KMS-11 (cell line): Measurements from ENCODE around the gene SLX9.

Experiments used
- H2AFZ ChIP-seq: fragments of 200-600 bp; sonication (generic); 2 replicates; pipeline ENCODE4 v1.6.1; 2016; ENCODE audit warnings: antibody characterized with exemption, mixed run types, low read depth
- H3K27ac ChIP-seq: fragments of 200-600 bp; sonication (generic); 2 replicates; pipeline ENCODE4 v1.6.1; 2016; ENCODE audit warnings: mild to moderate bottlenecking, mixed run types
- H3K27me3 ChIP-seq: fragments of 200-600 bp; sonication (generic); 2 replicates; pipeline ENCODE4 v1.6.1; 2017; ENCODE audit warnings: mild to moderate bottlenecking, low read depth, mixed run types, moderate library complexity; ENCODE audit not compliant: insufficient read depth
- H3K36me3 ChIP-seq: fragments of 200-600 bp; sonication (generic); 2 replicates; pipeline ENCODE4 v1.6.1; 2017; ENCODE audit warnings: mild to moderate bottlenecking, mixed run types; ENCODE audit not compliant: insufficient read depth
- H3K4me1 ChIP-seq: fragments of 200-600 bp; sonication (generic); 2 replicates; pipeline ENCODE4 v1.6.1; 2016; ENCODE audit warnings: mild to moderate bottlenecking, low read depth, mixed run types; ENCODE audit not compliant: poor library complexity, severe bottlenecking
- H3K4me2 ChIP-seq: fragments of 200-600 bp; sonication (generic); 2 replicates; pipeline ENCODE4 v1.7.0; 2016; ENCODE audit warnings: mild to moderate bottlenecking, mixed run types
- H3K4me3 ChIP-seq: fragments of 200-600 bp; sonication (generic); IDR thresholded peaks from 2 replicates; pipeline ENCODE4 v1.6.1; 2017; ENCODE audit warnings: low read depth, low read length, mixed read lengths; ENCODE audit not compliant: insufficient read depth
- H3K79me2 ChIP-seq: fragments of 200-600 bp; sonication (generic); 2 replicates; pipeline ENCODE4 v1.6.1; 2016; ENCODE audit warnings: low read depth, mixed run types; ENCODE audit not compliant: insufficient read depth
- H3K9ac ChIP-seq: fragments of 200-600 bp; sonication (generic); 2 replicates; pipeline ENCODE4 v1.6.1; 2016; ENCODE audit warnings: mild to moderate bottlenecking, mixed run types
- H4K20me1 ChIP-seq: fragments of 200-600 bp; sonication (generic); 2 replicates; pipeline ENCODE4 v1.6.1; 2016; ENCODE audit warnings: mild to moderate bottlenecking, mixed run types; ENCODE audit not compliant: insufficient read depth
- TF ChIP-seq, protein P1 (sequence below): fragments of 200-600 bp; sonication (generic); conservative IDR thresholded peaks from 2 replicates; pipeline ENCODE4 v1.6.1; 2017; ENCODE audit warnings: low read depth, mild to moderate bottlenecking, antibody characterized with exemption, low read length, moderate library complexity, mixed read lengths

SLX9 gene

DNA sequence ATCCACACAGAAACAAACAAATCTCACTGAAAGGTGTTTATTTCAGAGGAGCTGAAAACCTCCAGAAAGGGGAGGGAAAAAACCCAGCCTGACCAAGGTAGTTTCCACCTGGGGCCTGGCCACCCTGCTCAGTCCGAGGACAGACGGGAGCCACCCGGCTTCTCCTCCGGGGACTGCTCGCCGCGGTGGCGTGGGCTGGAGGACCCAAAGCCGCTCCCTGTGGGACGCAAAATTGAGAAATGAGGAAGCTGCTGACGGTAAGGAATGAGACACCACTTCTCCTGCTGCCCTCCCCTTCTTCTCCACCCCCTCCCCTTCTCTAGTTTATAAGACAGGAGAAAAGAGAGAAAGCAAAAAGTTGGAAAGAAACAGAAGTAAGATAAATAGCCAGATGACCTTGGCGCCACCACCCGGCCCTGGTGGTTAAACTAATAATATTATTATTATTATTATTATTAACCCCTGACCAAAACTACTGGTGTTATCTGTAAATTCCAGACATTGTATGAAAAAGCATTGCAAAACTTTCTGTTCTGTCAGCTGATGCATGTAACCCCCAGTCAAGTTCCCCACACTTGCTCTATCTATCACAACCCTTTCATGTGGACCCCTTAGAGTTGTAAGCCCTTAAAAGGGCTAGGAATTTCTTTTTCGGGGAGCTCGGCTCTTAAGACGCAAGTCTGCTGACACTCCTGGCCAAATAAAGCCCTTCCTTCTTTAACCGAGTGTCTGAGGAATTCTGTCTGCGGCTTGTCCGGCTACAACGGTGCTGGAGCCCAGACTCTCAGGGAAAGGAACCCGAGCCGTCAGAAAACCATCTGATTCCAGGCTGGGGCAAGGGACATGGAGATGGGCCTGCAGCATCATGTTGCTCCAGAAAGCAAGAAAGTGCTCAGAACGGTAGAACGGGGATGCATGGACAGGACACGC, 31.6 kb upstream of the SLX9 start:
- H3K4me3 ChIP-seq, result no peak overlapping the region
- H4K20me1 ChIP-seq, result no peaks in the 10 kb centered on the region
- no peak overlapping the region for H2AFZ ChIP-seq
- TF ChIP-seq, protein P1, sequence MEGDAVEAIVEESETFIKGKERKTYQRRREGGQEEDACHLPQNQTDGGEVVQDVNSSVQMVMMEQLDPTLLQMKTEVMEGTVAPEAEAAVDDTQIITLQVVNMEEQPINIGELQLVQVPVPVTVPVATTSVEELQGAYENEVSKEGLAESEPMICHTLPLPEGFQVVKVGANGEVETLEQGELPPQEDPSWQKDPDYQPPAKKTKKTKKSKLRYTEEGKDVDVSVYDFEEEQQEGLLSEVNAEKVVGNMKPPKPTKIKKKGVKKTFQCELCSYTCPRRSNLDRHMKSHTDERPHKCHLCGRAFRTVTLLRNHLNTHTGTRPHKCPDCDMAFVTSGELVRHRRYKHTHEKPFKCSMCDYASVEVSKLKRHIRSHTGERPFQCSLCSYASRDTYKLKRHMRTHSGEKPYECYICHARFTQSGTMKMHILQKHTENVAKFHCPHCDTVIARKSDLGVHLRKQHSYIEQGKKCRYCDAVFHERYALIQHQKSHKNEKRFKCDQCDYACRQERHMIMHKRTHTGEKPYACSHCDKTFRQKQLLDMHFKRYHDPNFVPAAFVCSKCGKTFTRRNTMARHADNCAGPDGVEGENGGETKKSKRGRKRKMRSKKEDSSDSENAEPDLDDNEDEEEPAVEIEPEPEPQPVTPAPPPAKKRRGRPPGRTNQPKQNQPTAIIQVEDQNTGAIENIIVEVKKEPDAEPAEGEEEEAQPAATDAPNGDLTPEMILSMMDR, result no peak
- H3K36me3 ChIP-seq, result no peaks in the 10 kb centered on the region
- no peaks in the 10 kb centered on the region for H3K4me1 ChIP-seq
- H3K27me3 ChIP-seq, result peaks cover 85% of the 10 kb centered on the region
- no peaks in the 10 kb centered on the region for H3K79me2 ChIP-seq
- H3K27ac ChIP-seq, result no peak overlapping the region
- H3K4me2 ChIP-seq, result no peak overlapping the region
- H3K9ac ChIP-seq, result no peak overlapping the region

DNA sequence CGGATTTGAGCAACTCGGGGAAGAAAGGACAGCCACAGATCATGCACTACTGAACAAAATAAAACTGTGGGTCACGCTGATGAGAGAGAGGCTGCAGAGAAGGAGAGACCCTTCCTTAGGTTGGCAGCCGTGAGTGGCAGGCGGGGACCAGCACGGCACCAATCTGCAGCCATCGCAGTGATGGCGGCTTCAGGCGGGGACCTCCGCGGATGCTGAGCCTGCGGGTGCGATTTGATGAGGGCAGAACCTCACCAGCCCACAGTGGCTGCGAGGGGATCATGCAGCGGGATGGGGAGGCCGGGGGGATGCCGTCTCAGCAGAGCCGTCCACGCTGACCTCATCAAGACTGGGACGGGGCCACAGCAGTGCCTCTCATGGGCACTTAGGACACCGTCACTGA, 30.9 kb upstream of the SLX9 start:
- Histone ChIP-seq H3K9ac (no peak overlapping the region), H3K27me3 (peaks cover 83% of the 10 kb centered on the region), H3K27ac (no peak overlapping the region), H2AFZ (no peak overlapping the region), H3K4me3 (no peak overlapping the region), H4K20me1 (no peaks in the 10 kb centered on the region), H3K36me3 (no peaks in the 10 kb centered on the region), H3K79me2 (no peaks in the 10 kb centered on the region), H3K4me1 (no peaks in the 10 kb centered on the region), H3K4me2 (no peak overlapping the region)
- TF ChIP-seq, protein P1, result no peak

DNA sequence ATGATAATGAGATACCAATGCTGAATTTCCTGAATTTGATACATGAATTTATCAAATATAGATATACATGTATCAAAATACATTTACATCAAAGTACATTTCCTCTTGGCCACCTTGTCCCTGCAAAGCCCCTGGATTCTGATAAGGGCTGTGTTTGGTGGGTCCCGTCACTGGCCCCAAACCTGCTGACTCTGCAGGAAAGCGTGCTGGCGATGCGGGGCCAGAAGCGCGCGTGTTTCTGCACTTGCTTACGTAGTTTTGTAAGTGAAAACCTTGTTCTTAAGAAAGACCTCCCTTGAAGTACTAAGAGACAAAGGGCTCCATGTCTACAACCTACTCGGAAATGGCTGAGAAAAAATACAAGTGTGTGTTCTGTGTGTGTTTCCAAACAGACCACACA, 30.1 kb upstream of the SLX9 start:
- Histone ChIP-seq H3K4me1 (no peaks in the 10 kb centered on the region), H3K4me2 (no peak overlapping the region), H2AFZ (no peak overlapping the region), H3K27me3 (peaks cover 83% of the 10 kb centered on the region), H3K27ac (no peak overlapping the region), H4K20me1 (no peaks in the 10 kb centered on the region), H3K79me2 (no peaks in the 10 kb centered on the region), H3K9ac (no peak overlapping the region), H3K36me3 (no peaks in the 10 kb centered on the region), H3K4me3 (no peak overlapping the region)
- TF ChIP-seq, protein P1, result no peak

DNA sequence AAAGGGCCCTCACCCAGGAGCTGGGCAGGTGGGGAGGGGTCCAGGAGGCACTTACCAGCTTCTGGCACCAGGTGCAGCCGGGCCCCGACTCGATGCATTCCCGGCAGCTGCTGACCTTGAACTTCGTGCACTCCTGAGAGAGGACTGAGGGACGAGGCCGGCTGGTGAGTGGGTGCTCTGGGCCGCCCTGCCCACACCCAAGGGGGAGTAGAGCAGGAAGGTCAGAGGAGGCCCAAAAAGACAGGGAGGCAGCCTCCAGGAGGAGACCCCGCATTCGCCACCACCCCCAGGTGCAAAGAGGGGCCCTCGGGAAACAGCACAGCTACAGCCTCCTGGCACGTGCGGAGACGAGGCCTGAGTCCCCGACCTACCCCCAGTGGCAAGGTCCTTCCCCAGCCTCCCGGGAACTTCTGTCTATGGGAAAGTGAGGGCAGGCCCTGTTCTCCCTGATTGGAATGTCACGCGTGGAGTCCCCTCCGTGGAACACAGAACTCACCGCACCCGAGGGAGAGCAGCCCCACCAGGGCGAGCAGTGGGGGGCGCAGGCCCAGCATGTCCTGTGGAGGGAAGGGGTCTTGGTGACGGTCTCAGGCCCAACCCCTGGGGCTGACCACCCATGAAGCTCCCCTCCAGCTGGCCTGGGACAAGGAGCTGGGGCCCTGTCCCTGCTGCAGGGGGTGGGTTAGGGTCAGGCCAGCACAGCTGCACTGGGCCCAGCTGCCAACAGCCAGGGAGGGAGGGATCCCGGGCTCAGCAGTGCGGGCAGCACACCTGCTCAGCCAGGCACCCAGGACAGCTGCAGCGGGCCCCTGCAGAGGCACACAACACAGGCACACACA, 29.4 kb upstream of the SLX9 start:
- Histone ChIP-seq H3K27me3 (peaks cover 83% of the 10 kb centered on the region), H3K4me2 (no peak overlapping the region), H3K27ac (no peak overlapping the region), H3K9ac (no peak overlapping the region), H2AFZ (no peak overlapping the region), H3K79me2 (no peaks in the 10 kb centered on the region), H3K36me3 (no peaks in the 10 kb centered on the region), H4K20me1 (no peaks in the 10 kb centered on the region), H3K4me1 (no peaks in the 10 kb centered on the region), H3K4me3 (no peak overlapping the region)
- TF ChIP-seq, protein P1, result no peak
